ENCODE measurements around the gene THSD4. TPM values are rescaled to one million over a fixed set of nuclear protein-coding genes. Genes with fewer than 3 reads are reported as not detected.

The THSD4 gene
- total and polyA plus RNA-seq, 7 donors, result 0.21 to 3.1 (median 1.8) TPM

- Histone ChIP-seq H3K4me3 (no peak overlapping the region), H3K36me3 (ENCODE audit: insufficient read depth in 1 of 2, low read depth in 1 of 2) (no peaks in the 10 kb centered on the region), H3K27me3 (ENCODE audit: insufficient read depth in 3 of 3, low read length in 2 of 3) (no peaks in the 10 kb centered on the region), H3K4me1 (no peaks in the 10 kb centered on the region), H3K27ac (no peak overlapping the region), H3K9me3 (no peaks in the 10 kb centered on the region)
- TF ChIP-seq CTCF (IDR thresholded peaks at IDR 0.05), result no peak
- DNase-seq, result no peak
- ATAC-seq, result no peak
- intact Hi-C loops (cut with DNase I), result no loop called here
- 69 to 71% (median 70%) methylated on average over 5 of the region's 5 CpGs for WGBS, 3 donors
These were observed 531.7 kb downstream of the THSD4 start for GRCh38 chr15:71646767-71647486.

GRCh38 chr15:71647487-71647808, 532.2 kb downstream of the THSD4 start:
- H3K4me3 ChIP-seq, result no peak overlapping the region
- TF ChIP-seq CTCF (IDR thresholded peaks at IDR 0.05), result no peak
- 46 to 59% (median 57%) methylated on average over 4 of the region's 4 CpGs for WGBS, 3 donors
- intact Hi-C loops (cut with DNase I), result no loop called here
- no peaks in the 10 kb centered on the region for H3K9me3 ChIP-seq
- ATAC-seq (no peak), DNase-seq (no peak)
- no peaks in the 10 kb centered on the region for H3K27me3 ChIP-seq (ENCODE audit: insufficient read depth in 3 of 3, low read length in 2 of 3)
- H3K36me3 ChIP-seq (ENCODE audit: insufficient read depth in 1 of 2, low read depth in 1 of 2), result no peaks in the 10 kb centered on the region
- no peaks in the 10 kb centered on the region for H3K4me1 ChIP-seq
- H3K27ac ChIP-seq, result no peak overlapping the region

- no peak overlapping the region for H3K27ac ChIP-seq
- H3K27me3 ChIP-seq (ENCODE audit: insufficient read depth in 3 of 3, low read length in 2 of 3), result no peaks in the 10 kb centered on the region
- no peaks in the 10 kb centered on the region for H3K36me3 ChIP-seq (ENCODE audit: insufficient read depth in 1 of 2, low read depth in 1 of 2)
- no peak for DNase-seq
- intact Hi-C loops (cut with DNase I), result no loop called here
- 81 to 84% (median 81%) methylated on average over 3 of the region's 3 CpGs for WGBS, 3 donors
- H3K9me3 ChIP-seq, result no peaks in the 10 kb centered on the region
- H3K4me1 ChIP-seq, result no peaks in the 10 kb centered on the region
- ATAC-seq, result no peak
- TF ChIP-seq CTCF (IDR thresholded peaks at IDR 0.05), result no peak
- no peak overlapping the region for H3K4me3 ChIP-seq
These were observed 532.8 kb downstream of the THSD4 start for GRCh38 chr15:71648095-71648494.

- no peaks in the 10 kb centered on the region for H3K9me3 ChIP-seq
- ATAC-seq (no peak), DNase-seq (no peak)
- no peak overlapping the region for H3K27ac ChIP-seq
- H3K4me1 ChIP-seq, result no peaks in the 10 kb centered on the region
- H3K27me3 ChIP-seq (ENCODE audit: insufficient read depth in 3 of 3, low read length in 2 of 3), result no peaks in the 10 kb centered on the region
- intact Hi-C loops (cut with DNase I), result loop anchor here in 1 of 2 donors (2.0 kb wide), 1 partner anchor 199 kb away; no protein-coding TSS in a partner anchor
- 84 to 89% (median 87%) methylated on average over 3 of the region's 3 CpGs for WGBS, 3 donors
- H3K36me3 ChIP-seq (ENCODE audit: insufficient read depth in 1 of 2, low read depth in 1 of 2), result no peaks in the 10 kb centered on the region
- TF ChIP-seq CTCF (IDR thresholded peaks at IDR 0.05), result no peak
- no peak overlapping the region for H3K4me3 ChIP-seq
These were observed 534.6 kb downstream of the THSD4 start for GRCh38 chr15:71649894-71650293.

- H3K4me3 ChIP-seq, result no peak overlapping the region
- intact Hi-C loops (cut with DNase I), result loop anchor here in 1 of 2 donors (2.0 kb wide), 1 partner anchor 200 kb away; no protein-coding TSS in a partner anchor
- no peaks in the 10 kb centered on the region for H3K9me3 ChIP-seq
- ATAC-seq (no peak), DNase-seq (no peak)
- WGBS, 3 donors, result 83 to 93% (median 84%) methylated on average over 9 of the region's 9 CpGs
- H3K36me3 ChIP-seq (ENCODE audit: insufficient read depth in 1 of 2, low read depth in 1 of 2), result no peaks in the 10 kb centered on the region
- no peaks in the 10 kb centered on the region for H3K4me1 ChIP-seq
- no peaks in the 10 kb centered on the region for H3K27me3 ChIP-seq (ENCODE audit: insufficient read depth in 3 of 3, low read length in 2 of 3)
- TF ChIP-seq CTCF (IDR thresholded peaks at IDR 0.05), result no peak
- no peak overlapping the region for H3K27ac ChIP-seq
These were observed 535.3 kb downstream of the THSD4 start for GRCh38 chr15:71650603-71651002.
